ENCODE results near the gene ARFGEF2. TPM values are rescaled to one million over a fixed set of nuclear protein-coding genes. Genes with fewer than 3 reads are reported as not detected.

ARFGEF2 gene
- total RNA-seq, 1 experiment from 2014 or later: 30.3 TPM

DNA sequence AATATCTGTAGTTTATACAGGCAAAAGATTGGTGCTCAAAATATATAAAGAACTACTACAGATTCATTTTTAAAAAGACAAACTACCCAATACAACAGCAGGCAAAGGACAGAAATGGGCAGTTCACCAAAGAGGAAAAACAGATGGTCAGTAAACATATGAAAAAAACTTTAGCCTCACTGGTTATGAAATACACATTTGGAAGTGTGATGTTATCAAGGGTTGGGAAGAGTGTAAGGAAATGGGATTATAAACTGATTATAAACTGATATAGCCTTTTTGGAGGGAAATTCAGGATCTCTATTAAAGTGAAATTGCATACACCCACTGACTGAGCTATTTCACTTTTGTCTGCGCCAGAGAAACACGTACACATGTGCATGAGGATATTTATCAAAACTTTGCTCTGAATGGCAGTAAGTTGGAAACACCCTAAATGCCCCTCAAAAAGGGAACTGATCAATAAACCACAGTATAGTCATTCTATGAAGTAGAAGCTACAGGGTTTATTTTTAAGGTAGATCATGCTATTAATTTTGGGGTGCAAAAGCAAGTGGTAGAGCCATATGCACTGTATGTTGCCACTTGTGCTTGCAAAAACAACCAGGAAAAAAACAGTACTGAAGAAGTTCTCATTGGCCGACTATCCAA is 32.2 kb upstream of the ARFGEF2 start:
- Mint-ChIP-seq H3K36me3 (ENCODE audit: insufficient read depth, unreplicated experiment) (no peaks in the 10 kb centered on the region), H3K4me3 (ENCODE audit: unreplicated experiment) (no peak overlapping the region), H3K27ac (ENCODE audit: low read depth, unreplicated experiment) (no peak overlapping the region), H3K27me3 (ENCODE audit: insufficient read depth, unreplicated experiment) (peaks cover 47% of the 10 kb centered on the region), H3K4me1 (ENCODE audit: insufficient read depth, unreplicated experiment) (no peaks in the 10 kb centered on the region), H3K9me3 (ENCODE audit: unreplicated experiment) (peaks cover 8% of the 10 kb centered on the region)
- TF ChIP-seq, protein P1, sequence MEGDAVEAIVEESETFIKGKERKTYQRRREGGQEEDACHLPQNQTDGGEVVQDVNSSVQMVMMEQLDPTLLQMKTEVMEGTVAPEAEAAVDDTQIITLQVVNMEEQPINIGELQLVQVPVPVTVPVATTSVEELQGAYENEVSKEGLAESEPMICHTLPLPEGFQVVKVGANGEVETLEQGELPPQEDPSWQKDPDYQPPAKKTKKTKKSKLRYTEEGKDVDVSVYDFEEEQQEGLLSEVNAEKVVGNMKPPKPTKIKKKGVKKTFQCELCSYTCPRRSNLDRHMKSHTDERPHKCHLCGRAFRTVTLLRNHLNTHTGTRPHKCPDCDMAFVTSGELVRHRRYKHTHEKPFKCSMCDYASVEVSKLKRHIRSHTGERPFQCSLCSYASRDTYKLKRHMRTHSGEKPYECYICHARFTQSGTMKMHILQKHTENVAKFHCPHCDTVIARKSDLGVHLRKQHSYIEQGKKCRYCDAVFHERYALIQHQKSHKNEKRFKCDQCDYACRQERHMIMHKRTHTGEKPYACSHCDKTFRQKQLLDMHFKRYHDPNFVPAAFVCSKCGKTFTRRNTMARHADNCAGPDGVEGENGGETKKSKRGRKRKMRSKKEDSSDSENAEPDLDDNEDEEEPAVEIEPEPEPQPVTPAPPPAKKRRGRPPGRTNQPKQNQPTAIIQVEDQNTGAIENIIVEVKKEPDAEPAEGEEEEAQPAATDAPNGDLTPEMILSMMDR (IDR thresholded peaks at IDR 0.05; ENCODE audit: unreplicated experiment): no peak
- intact Hi-C loops (cut with micrococcal nuclease): no loop called here
- DNase-seq (ENCODE audit: unreplicated experiment): no peak
- CTCF ChIA-PET: interaction anchor here (0.6 to 1.1 kb wide), 2 partner anchors 15 to 16 kb away, joined by 4 to 5 read pairs; no protein-coding TSS in a partner anchor
- no TSS peak for BruUV-seq (replicated peaks)
- POLR2A ChIA-PET: interaction anchor here (0.9 kb wide), 1 partner anchor 48 kb away, joined by 3 read pairs; no protein-coding TSS in a partner anchor

DNA sequence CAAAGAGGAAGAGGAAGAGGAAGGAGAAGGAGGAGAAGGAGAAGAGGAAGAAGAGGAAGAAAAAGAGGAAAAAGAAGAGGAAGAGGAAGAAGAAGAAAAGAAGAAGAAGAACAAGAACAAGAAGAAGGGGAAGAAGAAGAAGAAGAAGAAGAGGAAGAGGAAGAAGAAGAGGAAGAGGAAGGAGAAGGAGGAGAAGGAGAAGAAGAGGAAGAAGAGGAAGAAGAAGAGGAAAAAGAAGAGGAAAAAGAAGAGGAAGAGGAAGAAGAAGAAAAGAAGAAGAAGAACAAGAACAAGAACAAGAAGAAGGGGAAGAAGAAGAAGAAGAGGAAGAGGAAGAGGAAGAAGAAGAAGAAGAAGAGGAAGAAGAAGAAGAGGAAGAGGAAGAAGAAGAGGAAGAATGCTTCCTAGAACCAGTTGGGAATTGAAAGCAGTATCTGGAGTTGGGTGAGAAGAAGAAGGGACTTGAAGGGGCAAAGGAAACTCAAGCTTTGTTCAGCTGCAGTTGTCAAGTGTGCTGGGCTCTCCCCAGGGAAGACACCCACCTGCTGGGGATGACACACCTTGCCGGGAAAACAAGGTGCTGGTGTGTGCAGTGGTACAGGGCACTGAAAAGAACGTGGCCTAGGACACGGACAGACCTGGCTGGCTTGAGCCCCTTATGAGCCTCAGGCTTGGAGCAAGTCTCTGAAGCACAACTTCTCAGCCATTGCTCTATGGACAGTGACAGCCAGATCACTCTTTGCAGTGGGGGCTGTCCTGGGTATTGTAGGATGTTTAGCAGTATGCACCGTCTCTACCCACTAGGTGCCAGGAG is 30.1 kb upstream of the ARFGEF2 start:
- H3K4me1 Mint-ChIP-seq (ENCODE audit: insufficient read depth, unreplicated experiment): no peaks in the 10 kb centered on the region
- BruUV-seq (replicated peaks): no TSS peak
- CTCF ChIA-PET: interaction anchor here (1.6 to 2.3 kb wide), 2 partner anchors 13 to 234 kb away, joined by 6 to 13 read pairs; no protein-coding TSS in a partner anchor
- H3K27ac Mint-ChIP-seq (ENCODE audit: low read depth, unreplicated experiment): no peak overlapping the region
- no peaks in the 10 kb centered on the region for H3K36me3 Mint-ChIP-seq (ENCODE audit: insufficient read depth, unreplicated experiment)
- no peak overlapping the region for H3K4me3 Mint-ChIP-seq (ENCODE audit: unreplicated experiment)
- TF ChIP-seq, protein P1 (IDR thresholded peaks at IDR 0.05; ENCODE audit: unreplicated experiment): no peak
- no peak for DNase-seq (ENCODE audit: unreplicated experiment)
- peaks cover 8% of the 10 kb centered on the region for H3K9me3 Mint-ChIP-seq (ENCODE audit: unreplicated experiment)
- H3K27me3 Mint-ChIP-seq (ENCODE audit: insufficient read depth, unreplicated experiment): peaks cover 47% of the 10 kb centered on the region
- intact Hi-C loops (cut with micrococcal nuclease): no loop called here
- POLR2A ChIA-PET: no interaction called here

DNA sequence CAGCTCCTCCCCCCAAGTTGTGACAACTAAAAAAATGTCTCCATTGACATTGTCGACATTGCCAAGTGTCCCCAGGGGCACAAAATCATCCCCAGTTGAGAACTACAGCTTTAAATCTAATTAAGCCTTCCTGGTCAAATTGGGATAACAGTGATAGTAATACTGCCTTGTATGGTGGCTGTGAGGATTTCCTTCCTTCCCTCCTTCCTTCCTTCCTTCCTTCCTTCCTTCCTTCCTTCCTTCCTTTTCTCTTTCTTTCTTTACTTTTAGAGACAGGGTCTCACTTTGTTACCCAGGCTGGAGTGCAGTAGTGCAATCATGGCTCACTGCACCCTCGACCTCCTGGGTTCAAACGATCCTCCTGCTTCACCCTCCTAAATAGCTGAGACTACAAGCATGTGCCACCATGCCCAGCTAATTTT is 29.5 kb upstream of the ARFGEF2 start:
- ChIA-PET POLR2A (no interaction called here), CTCF (interaction anchor here (1.6 to 2.3 kb wide), 2 partner anchors 13 to 235 kb away, joined by 6 to 13 read pairs; no protein-coding TSS in a partner anchor)
- no TSS peak for BruUV-seq (replicated peaks)
- Mint-ChIP-seq H3K9me3 (ENCODE audit: unreplicated experiment) (peaks cover 8% of the 10 kb centered on the region), H3K4me1 (ENCODE audit: insufficient read depth, unreplicated experiment) (peaks cover 2% of the 10 kb centered on the region), H3K27ac (ENCODE audit: low read depth, unreplicated experiment) (no peak overlapping the region), H3K27me3 (ENCODE audit: insufficient read depth, unreplicated experiment) (peaks cover 47% of the 10 kb centered on the region), H3K36me3 (ENCODE audit: insufficient read depth, unreplicated experiment) (peaks cover 4% of the 10 kb centered on the region), H3K4me3 (ENCODE audit: unreplicated experiment) (no peak overlapping the region)
- intact Hi-C loops (cut with micrococcal nuclease): no loop called here
- TF ChIP-seq, protein P1 (IDR thresholded peaks at IDR 0.05; ENCODE audit: unreplicated experiment): no peak
- DNase-seq (ENCODE audit: unreplicated experiment): no peak

DNA sequence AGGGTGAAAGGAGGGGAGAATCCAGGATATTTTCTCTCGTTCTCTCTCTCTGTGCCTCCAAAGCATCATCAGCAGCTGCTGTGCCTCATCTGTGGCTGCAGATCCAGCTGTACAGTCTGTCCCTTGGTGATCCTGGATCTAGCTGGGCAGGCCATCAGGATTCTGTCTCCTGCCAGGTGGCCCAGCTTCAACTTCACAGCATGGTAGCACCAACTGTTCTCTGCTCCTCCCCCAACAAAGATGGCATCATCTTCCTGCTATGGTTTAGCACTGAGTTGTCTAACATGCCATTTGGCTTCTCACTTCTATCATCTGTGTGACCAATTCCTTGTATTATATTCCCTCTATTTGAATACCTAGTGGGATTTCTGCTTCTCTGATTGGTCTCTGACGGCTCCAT is 28.6 kb upstream of the ARFGEF2 start:
- peaks cover 10% of the 10 kb centered on the region for H3K4me1 Mint-ChIP-seq (ENCODE audit: insufficient read depth, unreplicated experiment)

More for the DNA sequence above, 28.6 kb upstream of the ARFGEF2 start:
- no peak overlapping the region for H3K27ac Mint-ChIP-seq (ENCODE audit: low read depth, unreplicated experiment)
- TF ChIP-seq, protein P1 (IDR thresholded peaks at IDR 0.05; ENCODE audit: unreplicated experiment): no peak
- peaks cover 4% of the 10 kb centered on the region for H3K36me3 Mint-ChIP-seq (ENCODE audit: insufficient read depth, unreplicated experiment)
- no peak for DNase-seq (ENCODE audit: unreplicated experiment)
- intact Hi-C loops (cut with micrococcal nuclease): no loop called here
- ChIA-PET CTCF (interaction anchor here (0.8 to 2.3 kb wide), 3 partner anchors 12 to 236 kb away, joined by 4 to 13 read pairs (median 6); no protein-coding TSS in a partner anchor), POLR2A (interaction anchor here (0.5 to 0.9 kb wide), 2 partner anchors 39 to 1788 kb away, joined by 3 read pairs; no protein-coding TSS in a partner anchor)
- no peak overlapping the region for H3K4me3 Mint-ChIP-seq (ENCODE audit: unreplicated experiment)
- BruUV-seq (replicated peaks): no TSS peak
- peaks cover 47% of the 10 kb centered on the region for H3K27me3 Mint-ChIP-seq (ENCODE audit: insufficient read depth, unreplicated experiment)
- peaks cover 8% of the 10 kb centered on the region for H3K9me3 Mint-ChIP-seq (ENCODE audit: unreplicated experiment)
